HepG2 (cell line): ENCODE measurements around the gene DENND5B. TPM values are rescaled to one million over a fixed set of nuclear protein-coding genes. Genes with fewer than 3 reads are reported as not detected.
A peak's percentile ranks its signal among the peaks of the same experiment; 100 is the strongest.

Experiments
- ATAC-seq: fragments of 200-7000 bp; cut with Tn5 transposase; 3 replicates; pipeline ENCODE4 v1.9.1; 2020; ENCODE audit warnings: mild to moderate bottlenecking, moderate library complexity
- BruUV-seq: library from RNA; stranded (reverse); fragments of 400-500 nt; replicated peaks from 2 replicates; lab custom pipeline; 2021; lab: Mats Ljungman, UMichigan
- CTCF ChIA-PET: fragments of 300-600 bp; formaldehyde crosslinking; extraction: SDS; loops from one replicate; lab custom pipeline; 2021; ENCODE audit warnings: low total read pairs, inconsistent platforms, low intra/inter-chr PET ratio; lab: Yijun Ruan, JAX
- POLR2A ChIA-PET: fragments of 350-600 bp; sonication (Branson Sonifier 250); formaldehyde crosslinking; loops from one replicate; lab custom pipeline; 2020; ENCODE audit warnings: antibody characterized with exemption, inconsistent platforms; lab: Yijun Ruan, JAX
- DNase-seq: peaks from one replicate; pipeline ENCODE4 v3.0.0-alpha.2; 2015; ENCODE audit warnings: low spot score
- FAIRE-seq: peaks from 3 replicates; lab custom pipeline; 2011; peaks lifted over from hg19 to GRCh38; lab: Jason Lieb, UNC
- H2AFZ ChIP-seq: one replicate; pipeline ENCODE4 v1.6.1; 2011; ENCODE audit warnings: low read length, inconsistent platforms
- H3K27ac ChIP-seq: fragments of 300-600 bp; 3 replicates; pipeline ENCODE4 v1.8.0; 2011; ENCODE audit warnings: mixed run types, mild to moderate bottlenecking, mixed read lengths, low read length, inconsistent platforms; ENCODE audit not compliant: insufficient read depth; ENCODE audit errors: extremely low read length
- H3K27me3 ChIP-seq, 2 experiments: fragments of 200-600 bp in 1 of 2; 2 replicates in 1 of 2; 3 replicates in 1 of 2; pipeline versions ENCODE4 v1.6.0 to v1.8.0; 2011; ENCODE audit warnings: low read length in 2 of 2, mild to moderate bottlenecking in 2 of 2, moderate library complexity in 2 of 2, inconsistent platforms in 1 of 2; ENCODE audit not compliant: insufficient read depth in 2 of 2, control insufficient read depth in 1 of 2
- H3K36me3 ChIP-seq, 2 experiments: fragments of 200-600 bp in 1 of 2; replicated peaks in 1 of 2; 2 replicates in 1 of 2; 3 replicates in 1 of 2; pipeline versions ENCODE4 v1.5.1 to v1.8.0; 2011; ENCODE audit warnings: low read length in 2 of 2, inconsistent platforms in 1 of 2; ENCODE audit not compliant: insufficient read depth in 2 of 2, control insufficient read depth in 1 of 2
- H3K4me1 ChIP-seq: 2 replicates; pipeline ENCODE4 v1.5.1; 2012; ENCODE audit warnings: low read length, inconsistent platforms; ENCODE audit not compliant: insufficient read depth
- H3K4me2 ChIP-seq: 2 replicates; pipeline ENCODE4 v1.6.0; 2011; ENCODE audit warnings: low read depth, low read length, inconsistent platforms
- H3K4me3 ChIP-seq, 3 experiments: fragments of 200-600 bp in 1 of 3; sonication (generic), shearing (Covaris generic) in 1 of 3; replicated peaks in 1 of 3; 2 replicates each; pipeline ENCODE4 v1.5.1; 2011 to 2016; ENCODE audit warnings: low read length in 3 of 3, inconsistent platforms in 2 of 3, low read depth in 2 of 3, mild to moderate bottlenecking in 2 of 3, control low read depth in 1 of 3, mixed read lengths in 1 of 3; ENCODE audit not compliant: insufficient read depth in 1 of 3
- H3K79me2 ChIP-seq: one replicate; pipeline ENCODE4 v1.6.1; 2011; ENCODE audit warnings: low read length, inconsistent platforms; ENCODE audit not compliant: insufficient read depth
- H3K9ac ChIP-seq: 2 replicates; pipeline ENCODE4 v1.6.0; 2011; ENCODE audit warnings: mild to moderate bottlenecking, low read depth, low read length, inconsistent platforms; ENCODE audit not compliant: insufficient read depth
- H3K9me3 ChIP-seq: 2 replicates; pipeline ENCODE4 v1.5.1; 2012; ENCODE audit warnings: mild to moderate bottlenecking, low read length
- H4K20me1 ChIP-seq: 2 replicates; pipeline ENCODE4 v1.6.0; 2011; ENCODE audit warnings: inconsistent platforms, mild to moderate bottlenecking, low read length, moderate library complexity; ENCODE audit not compliant: insufficient read depth
- ELF4 ChIP-seq: sonication (generic); formaldehyde crosslinking; IDR thresholded peaks from 2 replicates; pipeline ENCODE4 v1.5.0; 2020; ENCODE audit warnings: missing genetic modification reagents, mild to moderate bottlenecking, moderate library complexity, borderline replicate concordance
- FOXK1 ChIP-seq: sonication (generic); formaldehyde crosslinking; IDR thresholded peaks from 2 replicates; pipeline ENCODE4 v1.4.0; 2020; ENCODE audit warnings: low read depth, missing genetic modification reagents, borderline replicate concordance
- NCOR1 ChIP-seq: fragments of 200-600 bp; sonication (generic); IDR thresholded peaks from 2 replicates; pipeline ENCODE4 v1.7.0; 2017; ENCODE audit warnings: antibody characterized with exemption, low read length, borderline replicate concordance
- RFXAP ChIP-seq: sonication (generic); formaldehyde crosslinking; IDR thresholded peaks from 2 replicates; pipeline ENCODE4 v1.4.0; 2020; ENCODE audit warnings: missing genetic modification reagents, borderline replicate concordance
- ZNF10 ChIP-seq: sonication (generic); formaldehyde crosslinking; IDR thresholded peaks from 2 replicates; pipeline ENCODE4 v1.4.0; 2020; ENCODE audit warnings: mild to moderate bottlenecking, low read depth, missing genetic modification reagents, borderline replicate concordance
- ZNF75D ChIP-seq: sonication (generic); formaldehyde crosslinking; IDR thresholded peaks from 2 replicates; pipeline ENCODE4 v1.8.1; 2023; ENCODE audit warnings: missing genetic modification reagents, mild to moderate bottlenecking, borderline replicate concordance
- WGBS: methylation state at CpG from one replicate; pipeline ENCODE4 v1.1.6; 2017; ENCODE audit warnings: low lambda C conversion rate; 5-methylcytosine and 5-hydroxymethylcytosine counted together
- in situ Hi-C: cut with HindIII; loops from 2 replicates; pipeline ENCODE4 v1.10.0; 2017; ENCODE audit warnings: low pct_unique_long_range_greater_than_20kb; ENCODE audit not compliant: extremely low pct_ligation_motif_present
- intact Hi-C: fragments of 100-400 bp; cut with micrococcal nuclease; formaldehyde crosslinking; loops from one replicate; pipeline ENCODE4 v1.10.0; 2022; ENCODE audit not compliant: unreplicated experiment
- polyA plus RNA-seq, 8 experiments: library from polyadenylated mRNA; depleted of rRNA in 3 of 8; stranded (reverse) in 7 of 8; unstranded in 1 of 8; fragments of >200 nt; fragmentation: Illumina TruSeq in 4 of 8; extraction: Trizol in 4 of 8; gene quantifications; 2 replicates each; pipeline versions ENCODE4 v1.2.1 to v1.2.3, GENCODE V29; 2011 to 2016; ENCODE audit warnings: low read depth in 4 of 8, missing spikeins in 1 of 8, mixed read lengths in 1 of 8; ENCODE audit not compliant: insufficient read depth in 1 of 8
- total RNA-seq, 5 experiments: library from RNA; depleted of rRNA; stranded (reverse); fragments of >200 nt; fragmentation: Illumina TruSeq; extraction: Trizol; gene quantifications; 2 replicates each; pipeline ENCODE4 v1.2.3, GENCODE V29; 2016; ENCODE audit warnings: low read depth in 1 of 5
- TF ChIP-seq, protein P1 (sequence below): sonication (generic); formaldehyde crosslinking; IDR thresholded peaks from 2 replicates; pipeline ENCODE4 v1.8.1; 2023; ENCODE audit warnings: missing genetic modification reagents, inconsistent platforms, borderline replicate concordance

Gene DENND5B
- total and polyA plus RNA-seq, 2 of the 13 experiments (the other 11 are each of a cell fraction or from before 2014, with no cell fraction given), result 14.7 to 18.7 TPM

GRCh38 chr12:31368666-31369361 lies 222.1 kb downstream of the DENND5B start:
- Histone ChIP-seq H2AFZ (peak overlapping the region; percentile 74), H3K79me2 (no peaks in the 10 kb centered on the region), H3K4me3 (no peak overlapping the region; a peak in 1 of 6 replicates), H3K27ac (no peak overlapping the region), H4K20me1 (no peaks in the 10 kb centered on the region), H3K36me3 (no peaks in the 10 kb centered on the region), H3K9me3 (no peaks in the 10 kb centered on the region), H3K4me2 (peak overlapping the region; percentile 89), H3K4me1 (peaks cover 42% of the 10 kb centered on the region), H3K27me3 (no peaks in the 10 kb centered on the region), H3K9ac (no peak overlapping the region)
- intact Hi-C loops, result no loop called here
- 35% methylated on average over 8 of the region's 8 CpGs for WGBS
- in situ Hi-C loops, result no loop called here
- BruUV-seq, result no TSS peak
- POLR2A ChIA-PET, result interaction anchor here (0.9 to 1.1 kb wide), 2 partner anchors 12 to 15 kb away, joined by 3 to 4 read pairs; no protein-coding TSS in a partner anchor
- TF ChIP-seq FOXK1 (CRISPR knock-in tag), result no peak
- FAIRE-seq (no peak), DNase-seq (no peak), ATAC-seq (peak; percentile 10; the same call in 1 of the 3 replicates)
- CTCF ChIA-PET, result no interaction called here

DNA sequence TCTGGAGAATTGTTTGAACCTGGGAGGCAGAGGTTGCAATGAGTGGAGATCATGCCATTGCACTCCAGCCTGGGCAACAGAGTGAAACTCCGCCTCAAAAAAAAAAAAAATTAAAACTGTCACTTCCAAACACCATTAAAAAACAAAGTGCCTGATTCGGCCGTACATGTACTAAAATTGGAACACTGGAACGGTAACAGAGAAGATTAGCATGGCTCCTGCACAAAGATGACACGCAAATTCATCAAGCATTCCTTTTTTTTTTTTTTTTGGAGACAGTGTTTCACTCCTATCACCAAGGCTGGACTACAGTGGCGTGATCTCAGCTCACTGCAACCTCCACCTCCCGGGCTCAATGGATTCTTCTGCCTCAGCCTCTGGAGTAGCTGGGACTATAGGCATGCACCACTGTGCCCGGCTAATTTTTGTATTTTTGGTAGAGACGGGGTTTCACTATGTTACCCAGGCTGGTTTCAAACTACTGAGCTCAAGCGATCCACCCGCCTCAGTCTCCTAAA lies 224.8 kb downstream of the DENND5B start:
- Histone ChIP-seq H3K9me3 (no peaks in the 10 kb centered on the region), H3K27ac (no peak overlapping the region), H4K20me1 (no peaks in the 10 kb centered on the region), H3K9ac (no peak overlapping the region), H3K36me3 (no peaks in the 10 kb centered on the region), H2AFZ (no peak overlapping the region), H3K4me2 (no peak overlapping the region), H3K79me2 (no peaks in the 10 kb centered on the region), H3K4me3 (no peak overlapping the region), H3K4me1 (peaks cover 57% of the 10 kb centered on the region), H3K27me3 (no peaks in the 10 kb centered on the region; a peak in 1 of 5 replicates)
- in situ Hi-C loops (no loop called here), intact Hi-C loops (no loop called here)
- DNase-seq, result no peak
- BruUV-seq, result no TSS peak
- no peak for FAIRE-seq
- 78% methylated on average over 11 of the region's 11 CpGs for WGBS
- no peak for ATAC-seq
- ChIA-PET POLR2A (interaction anchor here (1.1 kb wide), 1 partner anchor 40 kb away, joined by 7 read pairs; the partner anchor contains the start of gene SINHCAF), CTCF (no interaction called here)
- TF ChIP-seq RFXAP, result no peak
- no peak for TF ChIP-seq ZNF75D (CRISPR knock-in tag)
- no peak for TF ChIP-seq NCOR1
- TF ChIP-seq ELF4 (CRISPR knock-in tag), result no peak
- no peak for TF ChIP-seq ZNF10 (CRISPR knock-in tag)
- TF ChIP-seq, protein P1, sequence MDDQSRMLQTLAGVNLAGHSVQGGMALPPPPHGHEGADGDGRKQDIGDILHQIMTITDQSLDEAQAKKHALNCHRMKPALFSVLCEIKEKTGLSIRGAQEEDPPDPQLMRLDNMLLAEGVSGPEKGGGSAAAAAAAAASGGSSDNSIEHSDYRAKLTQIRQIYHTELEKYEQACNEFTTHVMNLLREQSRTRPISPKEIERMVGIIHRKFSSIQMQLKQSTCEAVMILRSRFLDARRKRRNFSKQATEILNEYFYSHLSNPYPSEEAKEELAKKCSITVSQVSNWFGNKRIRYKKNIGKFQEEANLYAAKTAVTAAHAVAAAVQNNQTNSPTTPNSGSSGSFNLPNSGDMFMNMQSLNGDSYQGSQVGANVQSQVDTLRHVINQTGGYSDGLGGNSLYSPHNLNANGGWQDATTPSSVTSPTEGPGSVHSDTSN (CRISPR knock-in tag), result no peak
